NCI-H1105 treated with DMSO at 0.1 percent for 48 hours (cell line): ENCODE data around the gene MBLAC1.

Experiments
- DNase-seq: peaks from one replicate; lab custom pipeline; 2025; lab: John Stamatoyannopoulos, UW

Gene MBLAC1

GRCh38 chr7:100126931-100127865 lies at the start of gene MBLAC1:
Gene MBLAC1 (plus strand): TSS chr7:100126967. CDS start chr7:100127396, 429 bp downstream.
- DNase-seq, result peak; percentile 83

- no peak for DNase-seq
Measured at GRCh38 chr7:100077205-100077604, 49.6 kb upstream of the MBLAC1 start.

GRCh38 chr7:100079024-100079560 lies 47.7 kb upstream of the MBLAC1 start:
- DNase-seq, result no peak

- DNase-seq, result peak; percentile 17
Measured at GRCh38 chr7:100080907-100081534, 45.7 kb upstream of the MBLAC1 start.

- peak; percentile 96 for DNase-seq
Measured at GRCh38 chr7:100081535-100082102, 45.1 kb upstream of the MBLAC1 start, which contains the start of gene ZNF3. Gene ZNF3 (minus strand): TSS chr7:100081723. CDS start chr7:100077357, 4,366 bp downstream.

GRCh38 chr7:100082978-100083377 lies 43.8 kb upstream of the MBLAC1 start:
- no peak for DNase-seq

- DNase-seq, result no peak
Measured at GRCh38 chr7:100085515-100085914, 41.3 kb upstream of the MBLAC1 start.

GRCh38 chr7:100087055-100087750 lies 39.6 kb upstream of the MBLAC1 start:
- DNase-seq, result no peak

- no peak for DNase-seq
Measured at GRCh38 chr7:100088095-100088620, 38.6 kb upstream of the MBLAC1 start.

- DNase-seq, result peak; percentile 64
Measured at GRCh38 chr7:100088621-100089457, 37.9 kb upstream of the MBLAC1 start, which contains the start of gene COPS6. Gene COPS6 (plus strand): TSS chr7:100088969. CDS start chr7:100088991, 22 bp downstream.

- no peak for DNase-seq
Measured at GRCh38 chr7:100089458-100090196, 37.1 kb upstream of the MBLAC1 start.

GRCh38 chr7:100090527-100091410 lies 36.0 kb upstream of the MBLAC1 start:
- DNase-seq, result no peak

GRCh38 chr7:100091411-100092181 lies 35.2 kb upstream of the MBLAC1 start:
- DNase-seq, result peak; percentile 16

- no peak for DNase-seq
Measured at GRCh38 chr7:100093054-100093453, 33.7 kb upstream of the MBLAC1 start.

GRCh38 chr7:100093498-100093897 lies 33.3 kb upstream of the MBLAC1 start:
- no peak for DNase-seq

GRCh38 chr7:100093925-100094486 lies 32.8 kb upstream of the MBLAC1 start:
- DNase-seq, result no peak

GRCh38 chr7:100095289-100095688 lies 31.5 kb upstream of the MBLAC1 start:
- DNase-seq, result no peak

- DNase-seq, result no peak
Measured at GRCh38 chr7:100095704-100096103, 31.1 kb upstream of the MBLAC1 start.
